ENCODE measurements around the gene BMF. TPM values are rescaled to one million over a fixed set of nuclear protein-coding genes. Genes with fewer than 3 reads are reported as not detected.

The BMF gene
- total RNA-seq, 1 experiment from 2014 or later, result 13.2 TPM

GRCh38 chr15:40061212-40061901, 47.3 kb downstream of the BMF start:
- H3K4ac ChIP-seq (ENCODE audit: low read depth, low read length), result no peak overlapping the region
- H3K4me1 ChIP-seq (ENCODE audit: insufficient read depth, low read length), result peaks cover 9% of the 10 kb centered on the region; the same call in 1 of the 2 replicates
- no peak overlapping the region for H2BK12ac ChIP-seq (ENCODE audit: insufficient read length, low read depth, low read length)
- H3K18ac ChIP-seq (ENCODE audit: insufficient read length, low read depth, low read length), result no peak overlapping the region
- H3K4me2 ChIP-seq (ENCODE audit: insufficient read depth, insufficient read length, low read length), result no peak overlapping the region
- H2AFZ ChIP-seq (ENCODE audit: low read length), result no peak overlapping the region
- no peak overlapping the region for H3K27ac Mint-ChIP-seq
- H3K36me3 Mint-ChIP-seq (ENCODE audit: insufficient read depth in 1 of 3, low read depth in 3 of 3), result no peaks in the 10 kb centered on the region
- H3K23ac ChIP-seq (ENCODE audit: insufficient read length, low read depth, low read length), result no peak overlapping the region
- no peaks in the 10 kb centered on the region for H3K23me2 ChIP-seq (ENCODE audit: insufficient read length, low read depth, low read length, poor library complexity, severe bottlenecking)
- H3K4me1 Mint-ChIP-seq, result peaks cover 14 to 19% of the 10 kb centered on the region in 2 experiments
- H4K20me1 ChIP-seq (ENCODE audit: control insufficient read depth, insufficient read depth, insufficient read length), result no peaks in the 10 kb centered on the region
- no peaks in the 10 kb centered on the region for H3K27me3 ChIP-seq (ENCODE audit: insufficient read depth, low read length)
- H3K9me3 Mint-ChIP-seq, result no peaks in the 10 kb centered on the region
- H2BK20ac ChIP-seq (ENCODE audit: low read depth, low read length, poor library complexity, severe bottlenecking), result no peak overlapping the region
- no peak overlapping the region for H2AK5ac ChIP-seq (ENCODE audit: insufficient read length, low read length)
- H3K79me1 ChIP-seq (ENCODE audit: insufficient read depth, low read depth, low read length, poor library complexity, severe bottlenecking), result no peaks in the 10 kb centered on the region
- H2BK120ac ChIP-seq (ENCODE audit: low read depth, low read length, poor library complexity, severe bottlenecking), result no peak overlapping the region
- H2BK5ac ChIP-seq (ENCODE audit: insufficient read length, low read length), result no peak overlapping the region
- no peak overlapping the region for H3K27ac ChIP-seq (ENCODE audit: insufficient read length, low read depth, low read length)
- H3K9ac ChIP-seq (ENCODE audit: extremely low read depth, insufficient read length, low read length), result no peak overlapping the region
- no peak overlapping the region for H3K4me3 Mint-ChIP-seq
- H2BK15ac ChIP-seq (ENCODE audit: low read depth, low read length), result no peak overlapping the region
- no peak overlapping the region for H4K8ac ChIP-seq (replicated peaks; ENCODE audit: insufficient read length, low read depth, low read length)
- TF ChIP-seq CTCF (conservative IDR thresholded peaks at IDR 0.05), result no peak
- no peaks in the 10 kb centered on the region; the same call in 1 of the 2 replicates for H3K27me3 Mint-ChIP-seq (ENCODE audit: low read depth)
- H4K5ac ChIP-seq (ENCODE audit: insufficient read length, low read depth, low read length), result no peak overlapping the region
- no peak overlapping the region for H4K91ac ChIP-seq (ENCODE audit: insufficient read length, low read depth, low read length)
- no peaks in the 10 kb centered on the region for H3K79me2 ChIP-seq (ENCODE audit: insufficient read depth, low read length)
- no peak overlapping the region for H3K14ac ChIP-seq (ENCODE audit: insufficient read depth, low read length)
- H3K56ac ChIP-seq (ENCODE audit: insufficient read length, low read depth, low read length), result no peak overlapping the region
- no peaks in the 10 kb centered on the region for H3K9me3 ChIP-seq (ENCODE audit: control insufficient read depth, low read depth, low read length)
- no peak overlapping the region for H3T11ph ChIP-seq (ENCODE audit: low read length)
- no CpG with 5 or more reads among the region's 15 CpGs for WGBS (ENCODE audit: extremely low coverage, insufficient read length, low lambda C conversion rate)
- no peak for DNase-seq

Measured in H9 (cell line).